ENCODE measurements around the gene INTS6.

- no peak for TF ChIP-seq POLR2A (IDR thresholded peaks at IDR 0.05)
- TF ChIP-seq, protein P1, sequence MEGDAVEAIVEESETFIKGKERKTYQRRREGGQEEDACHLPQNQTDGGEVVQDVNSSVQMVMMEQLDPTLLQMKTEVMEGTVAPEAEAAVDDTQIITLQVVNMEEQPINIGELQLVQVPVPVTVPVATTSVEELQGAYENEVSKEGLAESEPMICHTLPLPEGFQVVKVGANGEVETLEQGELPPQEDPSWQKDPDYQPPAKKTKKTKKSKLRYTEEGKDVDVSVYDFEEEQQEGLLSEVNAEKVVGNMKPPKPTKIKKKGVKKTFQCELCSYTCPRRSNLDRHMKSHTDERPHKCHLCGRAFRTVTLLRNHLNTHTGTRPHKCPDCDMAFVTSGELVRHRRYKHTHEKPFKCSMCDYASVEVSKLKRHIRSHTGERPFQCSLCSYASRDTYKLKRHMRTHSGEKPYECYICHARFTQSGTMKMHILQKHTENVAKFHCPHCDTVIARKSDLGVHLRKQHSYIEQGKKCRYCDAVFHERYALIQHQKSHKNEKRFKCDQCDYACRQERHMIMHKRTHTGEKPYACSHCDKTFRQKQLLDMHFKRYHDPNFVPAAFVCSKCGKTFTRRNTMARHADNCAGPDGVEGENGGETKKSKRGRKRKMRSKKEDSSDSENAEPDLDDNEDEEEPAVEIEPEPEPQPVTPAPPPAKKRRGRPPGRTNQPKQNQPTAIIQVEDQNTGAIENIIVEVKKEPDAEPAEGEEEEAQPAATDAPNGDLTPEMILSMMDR (IDR thresholded peaks at IDR 0.05): no peak
Observed at GRCh38 chr13:51327961-51328360, 124.9 kb downstream of the INTS6 start.
